Type B pancreatic cell (in vitro differentiated cells): ENCODE measurements around the gene ATP2C1. TPM values are rescaled to one million over a fixed set of nuclear protein-coding genes. Genes with fewer than 3 reads are reported as not detected.
"Not testable (repeated sequence)": the region's sequence is repeated elsewhere in the genome, so short reads cannot be mapped to it uniquely, and the experiment has no call there.

ENCODE experiments used
- DNase-seq: peaks from one replicate; pipeline ENCODE4 v3.0.0; 2021; ENCODE audit warnings: mixed read lengths; ENCODE audit not compliant: unreplicated experiment; ENCODE audit errors: extremely low spot score
- H3K27ac Mint-ChIP-seq: 2 replicates; pipeline ENCODE4 v1.8.0; 2021; ENCODE audit warnings: mild to moderate bottlenecking, mixed read lengths
- H3K27me3 Mint-ChIP-seq: 2 replicates; pipeline ENCODE4 v1.8.0; 2021; ENCODE audit warnings: mixed read lengths
- H3K36me3 Mint-ChIP-seq: 2 replicates; pipeline ENCODE4 v1.8.0; 2021; ENCODE audit warnings: mixed read lengths
- H3K4me1 Mint-ChIP-seq: one replicate; pipeline ENCODE4 v1.8.0; 2021; ENCODE audit warnings: mixed read lengths; ENCODE audit not compliant: unreplicated experiment
- H3K4me3 Mint-ChIP-seq: 2 replicates; pipeline ENCODE4 v1.8.0; 2021; ENCODE audit warnings: mild to moderate bottlenecking, mixed read lengths
- H3K9me3 Mint-ChIP-seq: 2 replicates; pipeline ENCODE4 v1.8.0; 2021; ENCODE audit warnings: mixed read lengths
- CTCF ChIP-seq: fragments of 200-600 bp; sonication (generic); conservative IDR thresholded peaks from 2 replicates; pipeline ENCODE4 v1.5.0; 2021; ENCODE audit warnings: antibody characterized with exemption, mild to moderate bottlenecking
- total RNA-seq: library from RNA; stranded (reverse); gene quantifications from 2 replicates; pipeline ENCODE4 v1.2.1, GENCODE V29; 2021; ENCODE audit warnings: low replicate concordance

ATP2C1 gene
- total RNA-seq, 1 donor from 2014 or later: 81.0 TPM

- H3K4me3 Mint-ChIP-seq: no peak overlapping the region
- no peaks in the 10 kb centered on the region for H3K36me3 Mint-ChIP-seq
- H3K27ac Mint-ChIP-seq: no peak overlapping the region
- peaks cover 7% of the 10 kb centered on the region for H3K27me3 Mint-ChIP-seq
- no peak for TF ChIP-seq CTCF
- no peak for DNase-seq
- no peaks in the 10 kb centered on the region for H3K4me1 Mint-ChIP-seq
- H3K9me3 Mint-ChIP-seq: no peaks in the 10 kb centered on the region
These were observed 36.4 kb upstream of the ATP2C1 start for GRCh38 chr3:130857336-130858026.

DNA sequence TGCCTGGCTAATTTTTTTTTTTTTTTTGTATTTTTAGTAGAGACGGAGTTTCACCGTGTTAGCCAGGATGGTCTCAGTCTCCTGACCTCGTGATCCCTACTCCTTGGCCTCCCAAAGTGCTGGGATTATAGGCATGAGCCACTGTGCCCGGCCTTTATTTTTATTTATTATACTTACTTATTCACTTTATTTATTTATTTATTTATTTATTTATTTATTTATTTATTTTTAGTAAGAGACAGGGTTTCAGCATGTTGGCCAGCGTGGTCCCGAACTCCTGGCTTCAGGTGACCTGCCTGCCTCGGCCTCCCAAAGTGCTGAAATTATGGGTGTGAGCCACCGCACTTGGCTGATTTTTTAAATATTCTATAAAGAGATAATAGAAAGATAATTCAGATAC is 31.8 kb upstream of the ATP2C1 start:
- H3K4me1 Mint-ChIP-seq, DNase-seq, H3K4me3 Mint-ChIP-seq, H3K36me3 Mint-ChIP-seq, H3K27ac Mint-ChIP-seq, H3K9me3 Mint-ChIP-seq, H3K27me3 Mint-ChIP-seq: not testable (repeated sequence)

GRCh38 chr3:130865489-130865888 is 28.4 kb upstream of the ATP2C1 start:
- no peaks in the 10 kb centered on the region for H3K4me1 Mint-ChIP-seq
- no peak overlapping the region for H3K4me3 Mint-ChIP-seq
- H3K9me3 Mint-ChIP-seq: no peaks in the 10 kb centered on the region
- no peaks in the 10 kb centered on the region for H3K36me3 Mint-ChIP-seq
- no peak for TF ChIP-seq CTCF
- H3K27ac Mint-ChIP-seq: no peak overlapping the region
- DNase-seq: no peak
- H3K27me3 Mint-ChIP-seq: peaks cover 3% of the 10 kb centered on the region

DNA sequence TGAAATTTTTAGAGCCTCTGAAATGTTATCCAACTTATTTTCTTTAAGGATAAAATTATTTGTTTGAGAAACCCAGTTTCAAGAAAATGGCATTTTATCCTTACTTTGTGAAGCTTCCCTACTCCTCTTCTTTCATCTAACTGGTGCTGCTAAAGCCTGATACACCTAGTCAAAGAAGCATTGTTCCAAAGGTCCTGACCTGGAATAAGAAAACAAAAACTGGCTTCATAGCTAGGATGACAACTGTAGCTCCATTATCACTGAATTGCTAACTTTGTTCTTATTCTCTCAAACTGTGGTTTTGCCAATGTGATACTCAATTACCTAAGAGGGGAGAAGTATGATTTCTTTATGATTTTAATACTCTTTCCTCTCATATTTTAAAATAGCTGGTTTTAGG is 27.6 kb upstream of the ATP2C1 start:
- Mint-ChIP-seq H3K9me3 (no peaks in the 10 kb centered on the region), H3K27me3 (peaks cover 3% of the 10 kb centered on the region), H3K4me1 (no peaks in the 10 kb centered on the region), H3K4me3 (no peak overlapping the region), H3K27ac (no peak overlapping the region), H3K36me3 (no peaks in the 10 kb centered on the region)
- no peak for DNase-seq
- no peak for TF ChIP-seq CTCF

DNA sequence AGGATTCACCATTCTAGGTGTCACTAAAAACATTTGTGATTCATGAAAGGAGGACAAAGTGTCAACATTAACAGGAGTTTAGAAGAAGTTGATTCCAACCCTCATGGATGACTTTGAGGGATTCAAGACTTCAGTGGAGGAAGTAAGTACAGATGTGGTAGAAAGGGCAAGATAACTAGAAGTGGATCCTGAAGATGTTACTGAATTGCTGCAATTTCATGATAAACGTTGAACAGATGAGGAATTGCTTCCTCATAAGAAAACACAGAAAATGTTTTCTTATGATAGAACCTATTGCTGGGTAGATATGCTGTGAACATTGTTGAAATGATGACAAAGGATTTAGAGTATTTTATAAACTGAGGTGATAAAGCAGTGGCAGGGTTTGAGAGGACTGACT is 23.5 kb upstream of the ATP2C1 start:
- no peaks in the 10 kb centered on the region for H3K4me1 Mint-ChIP-seq

GRCh38 chr3:130876594-130876993 is 17.3 kb upstream of the ATP2C1 start:
- H3K36me3 Mint-ChIP-seq: no peaks in the 10 kb centered on the region
- H3K4me3 Mint-ChIP-seq: no peak overlapping the region
- H3K27me3 Mint-ChIP-seq: peaks cover 6% of the 10 kb centered on the region
- H3K27ac Mint-ChIP-seq: no peak overlapping the region
- no peak for TF ChIP-seq CTCF
- peaks cover 5% of the 10 kb centered on the region for H3K9me3 Mint-ChIP-seq
- DNase-seq: no peak
- H3K4me1 Mint-ChIP-seq: no peaks in the 10 kb centered on the region

More for the DNA sequence above, 23.5 kb upstream of the ATP2C1 start:
- Mint-ChIP-seq H3K27me3 (peaks cover 3% of the 10 kb centered on the region), H3K4me3 (no peak overlapping the region), H3K27ac (no peak overlapping the region), H3K9me3 (no peaks in the 10 kb centered on the region), H3K36me3 (no peaks in the 10 kb centered on the region)
- no peak for DNase-seq
- no peak for TF ChIP-seq CTCF
